Loucy (cell line): ENCODE measurements around the gene PRELP.

Experiments used
- H2AFZ ChIP-seq: fragments of 200-600 bp; sonication (generic); 2 replicates; pipeline ENCODE4 v1.6.0; 2016; ENCODE audit warnings: antibody characterized with exemption, mild to moderate bottlenecking, low read length, moderate library complexity
- H3F3A ChIP-seq: fragments of 200-600 bp; 2 replicates; pipeline ENCODE4 v1.6.0; 2016; ENCODE audit warnings: antibody characterized with exemption, low read depth, mild to moderate bottlenecking
- H3K27me3 ChIP-seq: fragments of 200-600 bp; sonication (generic); 2 replicates; pipeline ENCODE4 v1.6.1; 2014; ENCODE audit warnings: low read length, mild to moderate bottlenecking; ENCODE audit not compliant: insufficient read depth, poor library complexity, severe bottlenecking
- H3K36me3 ChIP-seq: fragments of 200-600 bp; sonication (generic); 2 replicates; pipeline ENCODE4 v1.6.1; 2016; ENCODE audit warnings: low read length; ENCODE audit not compliant: insufficient read depth
- H3K4me1 ChIP-seq: fragments of 200-600 bp; sonication (generic); 2 replicates; pipeline ENCODE4 v1.5.1; 2014; ENCODE audit warnings: low read length, mild to moderate bottlenecking; ENCODE audit not compliant: insufficient read depth, poor library complexity, severe bottlenecking
- H3K4me2 ChIP-seq: fragments of 200-600 bp; sonication (generic); 2 replicates; pipeline ENCODE4 v1.6.0; 2014; ENCODE audit warnings: antibody characterized with exemption, low read length, low read depth, mild to moderate bottlenecking; ENCODE audit not compliant: poor library complexity, severe bottlenecking
- H3K4me3 ChIP-seq: fragments of 200-600 bp; sonication (generic); 2 replicates; pipeline ENCODE4 v1.5.1; 2014; ENCODE audit warnings: low read length, mild to moderate bottlenecking, mixed read lengths; ENCODE audit not compliant: poor library complexity, severe bottlenecking
- H3K79me2 ChIP-seq: fragments of 200-600 bp; sonication (generic); 2 replicates; pipeline ENCODE4 v1.6.1; 2014; ENCODE audit warnings: low read length; ENCODE audit not compliant: insufficient read depth
- H3K9ac ChIP-seq: fragments of 200-600 bp; sonication (generic); 2 replicates; pipeline ENCODE4 v1.6.0; 2014; ENCODE audit warnings: mild to moderate bottlenecking, low read depth, low read length, moderate library complexity; ENCODE audit not compliant: poor library complexity, severe bottlenecking
- H3K9me2 ChIP-seq: fragments of 200-600 bp; sonication (generic); replicated peaks from 2 replicates; pipeline ENCODE4 v1.6.1; 2016; ENCODE audit warnings: low read depth, low read length, mixed read lengths
- H3K9me3 ChIP-seq: fragments of 200-600 bp; sonication (generic); 2 replicates; pipeline ENCODE4 v1.6.1; 2014; ENCODE audit warnings: mild to moderate bottlenecking, antibody characterized with exemption, low read length, low read depth; ENCODE audit not compliant: insufficient read depth
- H4K20me1 ChIP-seq: fragments of 200-600 bp; sonication (generic); 2 replicates; pipeline ENCODE4 v1.6.0; 2014; ENCODE audit warnings: antibody characterized with exemption, low read length, mild to moderate bottlenecking; ENCODE audit not compliant: insufficient read depth, poor library complexity, severe bottlenecking
- CTCF ChIP-seq: fragments of 200-600 bp; sonication (generic); conservative IDR thresholded peaks from 2 replicates; pipeline ENCODE4 v1.5.1; 2014; ENCODE audit warnings: mild to moderate bottlenecking, antibody characterized with exemption, low read length
- EZH2phosphoT487 ChIP-seq: fragments of 200-600 bp; IDR thresholded peaks from 2 replicates; pipeline ENCODE4 v1.6.1; 2018; ENCODE audit warnings: antibody characterized with exemption, mild to moderate bottlenecking, moderate library complexity, borderline replicate concordance

The PRELP gene

GRCh38 chr1:203441766-203442165 lies 33.8 kb upstream of the PRELP start:
- Histone ChIP-seq H3F3A (no peaks in the 10 kb centered on the region), H3K27me3 (no peaks in the 10 kb centered on the region), H4K20me1 (no peaks in the 10 kb centered on the region), H3K4me2 (no peak overlapping the region), H2AFZ (no peak overlapping the region), H3K79me2 (no peaks in the 10 kb centered on the region), H3K9ac (no peak overlapping the region), H3K4me3 (no peak overlapping the region), H3K9me3 (no peaks in the 10 kb centered on the region), H3K36me3 (no peaks in the 10 kb centered on the region), H3K4me1 (no peaks in the 10 kb centered on the region), H3K9me2 (no peaks in the 10 kb centered on the region)
- TF ChIP-seq CTCF = no peak
- TF ChIP-seq EZH2phosphoT487 = no peak

- no peaks in the 10 kb centered on the region for H4K20me1 ChIP-seq
- no peaks in the 10 kb centered on the region for H3K4me1 ChIP-seq
- H3K27me3 ChIP-seq = no peaks in the 10 kb centered on the region
- H2AFZ ChIP-seq = no peak overlapping the region
- no peaks in the 10 kb centered on the region for H3K9me2 ChIP-seq
- no peak overlapping the region for H3K4me3 ChIP-seq
- no peak overlapping the region for H3K4me2 ChIP-seq
- no peaks in the 10 kb centered on the region for H3F3A ChIP-seq
- no peaks in the 10 kb centered on the region for H3K9me3 ChIP-seq
- H3K79me2 ChIP-seq = no peaks in the 10 kb centered on the region
- TF ChIP-seq EZH2phosphoT487 (no peak), CTCF (no peak)
- H3K9ac ChIP-seq = no peak overlapping the region
- H3K36me3 ChIP-seq = no peaks in the 10 kb centered on the region
These were observed 32.8 kb upstream of the PRELP start for GRCh38 chr1:203442821-203443220.

GRCh38 chr1:203443296-203443695 lies 32.3 kb upstream of the PRELP start:
- H3K4me3 ChIP-seq = no peak overlapping the region
- H3K9me3 ChIP-seq = no peaks in the 10 kb centered on the region
- H3K9me2 ChIP-seq = no peaks in the 10 kb centered on the region
- H2AFZ ChIP-seq = no peak overlapping the region
- H3K79me2 ChIP-seq = no peaks in the 10 kb centered on the region
- H3K36me3 ChIP-seq = no peaks in the 10 kb centered on the region
- H3K9ac ChIP-seq = no peak overlapping the region
- no peak for TF ChIP-seq EZH2phosphoT487
- TF ChIP-seq CTCF = no peak
- no peaks in the 10 kb centered on the region for H4K20me1 ChIP-seq
- H3K27me3 ChIP-seq = no peaks in the 10 kb centered on the region
- H3K4me2 ChIP-seq = no peak overlapping the region
- no peaks in the 10 kb centered on the region for H3F3A ChIP-seq
- H3K4me1 ChIP-seq = no peaks in the 10 kb centered on the region
